ENCODE measurements around the gene SERPINA12.

Gene SERPINA12

GRCh38 chr14:94543449-94544124 is 34.3 kb upstream of the SERPINA12 start:
- no peak for DNase-seq (ENCODE audit: low read depth in 1 of 2, low spot score in 1 of 2)
- Histone ChIP-seq H3K27me3 (ENCODE audit: insufficient read depth, poor library complexity, severe bottlenecking) (no peaks in the 10 kb centered on the region), H3K4me3 (replicated peaks; ENCODE audit: insufficient read depth, low read length) (no peak overlapping the region), H3K27ac (replicated peaks) (no peak overlapping the region)
- no peak for TF ChIP-seq GABPA (IDR thresholded peaks at IDR 0.05; ENCODE audit: low read depth)
- TF ChIP-seq, protein P1, sequence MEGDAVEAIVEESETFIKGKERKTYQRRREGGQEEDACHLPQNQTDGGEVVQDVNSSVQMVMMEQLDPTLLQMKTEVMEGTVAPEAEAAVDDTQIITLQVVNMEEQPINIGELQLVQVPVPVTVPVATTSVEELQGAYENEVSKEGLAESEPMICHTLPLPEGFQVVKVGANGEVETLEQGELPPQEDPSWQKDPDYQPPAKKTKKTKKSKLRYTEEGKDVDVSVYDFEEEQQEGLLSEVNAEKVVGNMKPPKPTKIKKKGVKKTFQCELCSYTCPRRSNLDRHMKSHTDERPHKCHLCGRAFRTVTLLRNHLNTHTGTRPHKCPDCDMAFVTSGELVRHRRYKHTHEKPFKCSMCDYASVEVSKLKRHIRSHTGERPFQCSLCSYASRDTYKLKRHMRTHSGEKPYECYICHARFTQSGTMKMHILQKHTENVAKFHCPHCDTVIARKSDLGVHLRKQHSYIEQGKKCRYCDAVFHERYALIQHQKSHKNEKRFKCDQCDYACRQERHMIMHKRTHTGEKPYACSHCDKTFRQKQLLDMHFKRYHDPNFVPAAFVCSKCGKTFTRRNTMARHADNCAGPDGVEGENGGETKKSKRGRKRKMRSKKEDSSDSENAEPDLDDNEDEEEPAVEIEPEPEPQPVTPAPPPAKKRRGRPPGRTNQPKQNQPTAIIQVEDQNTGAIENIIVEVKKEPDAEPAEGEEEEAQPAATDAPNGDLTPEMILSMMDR (IDR thresholded peaks at IDR 0.05; ENCODE audit: insufficient read depth, low read length): no peak
- TF ChIP-seq SPI1 (IDR thresholded peaks at IDR 0.05; ENCODE audit: borderline replicate concordance, low read depth): no peak
- no peak for TF ChIP-seq REST (IDR thresholded peaks at IDR 0.05; ENCODE audit: insufficient replicate concordance, low read depth)
- no peak for TF ChIP-seq POLR2AphosphoS5 (IDR thresholded peaks at IDR 0.05; ENCODE audit: low read depth)

GRCh38 chr14:94542811-94543440 is 33.7 kb upstream of the SERPINA12 start:
- no peak for DNase-seq (ENCODE audit: low read depth in 1 of 2, low spot score in 1 of 2)
- Histone ChIP-seq H3K27me3 (ENCODE audit: insufficient read depth, poor library complexity, severe bottlenecking) (no peaks in the 10 kb centered on the region), H3K27ac (replicated peaks) (no peak overlapping the region), H3K4me3 (replicated peaks; ENCODE audit: insufficient read depth, low read length) (no peak overlapping the region)
- TF ChIP-seq, protein P1 (IDR thresholded peaks at IDR 0.05; ENCODE audit: insufficient read depth, low read length): no peak
- no peak for TF ChIP-seq REST (IDR thresholded peaks at IDR 0.05; ENCODE audit: insufficient replicate concordance, low read depth)
- TF ChIP-seq POLR2AphosphoS5 (IDR thresholded peaks at IDR 0.05; ENCODE audit: low read depth): no peak
- TF ChIP-seq GABPA (IDR thresholded peaks at IDR 0.05; ENCODE audit: low read depth): no peak
- no peak for TF ChIP-seq SPI1 (IDR thresholded peaks at IDR 0.05; ENCODE audit: borderline replicate concordance, low read depth)

- H3K27ac ChIP-seq (replicated peaks): no peak overlapping the region
- no peak for DNase-seq (ENCODE audit: low read depth in 1 of 2, low spot score in 1 of 2)
- TF ChIP-seq, protein P1 (IDR thresholded peaks at IDR 0.05; ENCODE audit: insufficient read depth, low read length): no peak
- TF ChIP-seq POLR2AphosphoS5 (IDR thresholded peaks at IDR 0.05; ENCODE audit: low read depth) (no peak), SPI1 (IDR thresholded peaks at IDR 0.05; ENCODE audit: borderline replicate concordance, low read depth) (no peak), GABPA (IDR thresholded peaks at IDR 0.05; ENCODE audit: low read depth) (no peak), REST (IDR thresholded peaks at IDR 0.05; ENCODE audit: insufficient replicate concordance, low read depth) (no peak)
- H3K27me3 ChIP-seq (ENCODE audit: insufficient read depth, poor library complexity, severe bottlenecking): no peaks in the 10 kb centered on the region
- H3K4me3 ChIP-seq (replicated peaks; ENCODE audit: insufficient read depth, low read length): no peak overlapping the region
Observed at GRCh38 chr14:94542111-94542810, 33.0 kb upstream of the SERPINA12 start.

All from HL-60 (cell line).